ACC112 (cell line): Measurements from ENCODE around the gene OR2B3.

Experiments
- H2AFZ ChIP-seq: fragments of 200-600 bp; sonication (generic); one replicate; pipeline ENCODE4 v1.6.0; 2017; ENCODE audit warnings: antibody characterized with exemption, low read length; ENCODE audit not compliant: unreplicated experiment
- H3K27ac ChIP-seq: fragments of 200-600 bp; sonication (generic); 2 replicates; pipeline ENCODE4 v1.5.1; 2014; ENCODE audit warnings: low read depth, mild to moderate bottlenecking, antibody characterized with exemption, low read length, moderate library complexity
- H3K27me3 ChIP-seq: fragments of 200-600 bp; sonication (generic); 2 replicates; pipeline ENCODE4 v1.6.1; 2014; ENCODE audit warnings: mild to moderate bottlenecking, antibody characterized with exemption, low read length, moderate library complexity, mixed read lengths; ENCODE audit not compliant: insufficient read depth
- H3K36me3 ChIP-seq: fragments of 200-600 bp; sonication (generic); 2 replicates; pipeline ENCODE4 v1.6.1; 2016; ENCODE audit warnings: mild to moderate bottlenecking, antibody characterized with exemption, low read length, moderate library complexity, mixed read lengths; ENCODE audit not compliant: insufficient read depth
- H3K4me1 ChIP-seq: fragments of 200-600 bp; sonication (generic); one replicate; pipeline ENCODE4 v1.6.1; 2016; ENCODE audit warnings: low read length, mixed read lengths; ENCODE audit not compliant: insufficient read depth, unreplicated experiment, control insufficient read depth
- H3K4me3 ChIP-seq: fragments of 200-600 bp; sonication (generic); 2 replicates; pipeline ENCODE4 v1.5.1; 2014; ENCODE audit warnings: mild to moderate bottlenecking, low read depth, low read length
- H3K79me2 ChIP-seq: fragments of 200-600 bp; sonication (generic); one replicate; pipeline ENCODE4 v1.6.0; 2016; ENCODE audit warnings: low read length; ENCODE audit not compliant: control insufficient read depth, unreplicated experiment, insufficient read depth

OR2B3 gene

GRCh38 chr6:29081312-29081711 lies 5.8 kb downstream of the OR2B3 start:
- Histone ChIP-seq H3K27ac (no peak overlapping the region), H3K27me3 (peaks cover 3% of the 10 kb centered on the region; the same call in 1 of the 2 replicates), H3K36me3 (no peaks in the 10 kb centered on the region), H3K4me3 (no peak overlapping the region), H3K79me2 (no peaks in the 10 kb centered on the region), H2AFZ (no peak overlapping the region), H3K4me1 (no peaks in the 10 kb centered on the region)

- H2AFZ ChIP-seq, result no peak overlapping the region
- no peak overlapping the region for H3K4me3 ChIP-seq
These were observed 7.9 kb downstream of the OR2B3 start for GRCh38 chr6:29079203-29079602.

GRCh38 chr6:29071831-29072723 lies 15.0 kb downstream of the OR2B3 start:
- Histone ChIP-seq H3K79me2 (no peaks in the 10 kb centered on the region), H3K27ac (no peak overlapping the region), H3K4me1 (no peaks in the 10 kb centered on the region), H3K27me3 (peaks cover 29% of the 10 kb centered on the region), H3K4me3 (no peak overlapping the region), H2AFZ (no peak overlapping the region), H3K36me3 (no peaks in the 10 kb centered on the region)

More at GRCh38 chr6:29079203-29079602, 7.9 kb downstream of the OR2B3 start:
- peaks cover 17% of the 10 kb centered on the region for H3K27me3 ChIP-seq
- H3K27ac ChIP-seq, result no peak overlapping the region
- H3K79me2 ChIP-seq, result no peaks in the 10 kb centered on the region
- H3K4me1 ChIP-seq, result no peaks in the 10 kb centered on the region
- H3K36me3 ChIP-seq, result no peaks in the 10 kb centered on the region

GRCh38 chr6:29051680-29052079 lies 35.4 kb downstream of the OR2B3 start:
- Histone ChIP-seq H3K4me1 (no peaks in the 10 kb centered on the region), H3K36me3 (no peaks in the 10 kb centered on the region), H2AFZ (no peak overlapping the region), H3K27ac (no peak overlapping the region), H3K79me2 (no peaks in the 10 kb centered on the region), H3K27me3 (peaks cover 22% of the 10 kb centered on the region), H3K4me3 (no peak overlapping the region)

GRCh38 chr6:29045075-29045474 lies 42.0 kb downstream of the OR2B3 start, which contains the start of gene OR2W1:
Gene OR2W1, minus strand, starts transcription at chr6:29045175. Its CDS starts 0 bp downstream, at chr6:29045175.
- H3K79me2 ChIP-seq, result no peaks in the 10 kb centered on the region

More at GRCh38 chr6:29045075-29045474, 42.0 kb downstream of the OR2B3 start, which contains the start of gene OR2W1:
- Histone ChIP-seq H3K27me3 (peaks cover 56% of the 10 kb centered on the region), H3K36me3 (no peaks in the 10 kb centered on the region), H3K4me1 (no peaks in the 10 kb centered on the region), H3K4me3 (no peak within 1 kb of the TSS), H3K27ac (no peak within 1 kb of the TSS), H2AFZ (no peak within 1 kb of the TSS)
